ENCODE data around the gene CIP2A.

- TF ChIP-seq CTCF (IDR thresholded peaks at IDR 0.05): no peak
- no peak for TF ChIP-seq POLR2A (IDR thresholded peaks at IDR 0.05)
- TF ChIP-seq POLR2AphosphoS5 (IDR thresholded peaks at IDR 0.05): no peak
Measured at GRCh38 chr3:108564564-108564963, 24.7 kb downstream of the CIP2A start.

Measured in sigmoid colon (tissue), 4 donors.